HEK293 (cell line): ENCODE results near the gene FLG2.

Experiments
- CTCF ChIA-PET: fragments of 350-600 bp; formaldehyde crosslinking; extraction: SDS; loops from one replicate; lab custom pipeline; 2021; ENCODE audit warnings: antibody characterized with exemption; lab: Yijun Ruan, JAX
- POLR2A ChIA-PET: fragments of 300-600 bp; formaldehyde crosslinking; extraction: SDS; loops from one replicate; lab custom pipeline; 2020; ENCODE audit warnings: antibody characterized with exemption, inconsistent platforms; lab: Yijun Ruan, JAX
- H3K27ac ChIP-seq: fragments of 200-500 bp; sonication (Bioruptor generic); 2 replicates; pipeline ENCODE4 v1.5.1; 2014; ENCODE audit warnings: low read depth, low read length, control low read depth, inconsistent platforms; ENCODE audit errors: extremely low read depth
- H3K36me3 ChIP-seq, 2 experiments: fragments of 200-500 bp in 1 of 2; sonication (Bioruptor generic) in 1 of 2; 1 replicate in 1 of 2; 2 replicates in 1 of 2; pipeline ENCODE4 v1.5.1; 2014 to 2017; ENCODE audit warnings: inconsistent platforms in 2 of 2, low read length in 2 of 2; ENCODE audit not compliant: control insufficient read depth in 2 of 2, insufficient read depth in 1 of 2
- H3K4me1 ChIP-seq: fragments of 200-500 bp; sonication (Bioruptor generic); 2 replicates; pipeline ENCODE4 v1.5.1; 2014; ENCODE audit warnings: mild to moderate bottlenecking, low read length, inconsistent platforms; ENCODE audit not compliant: control insufficient read depth, insufficient read depth
- H3K4me3 ChIP-seq: 2 replicates; pipeline ENCODE4 v1.5.1; 2011; ENCODE audit warnings: low read depth, mild to moderate bottlenecking, control low read depth, low read length, moderate library complexity
- H3K9me3 ChIP-seq: fragments of 200-500 bp; sonication (Bioruptor generic); 2 replicates; pipeline ENCODE4 v1.5.1; 2014; ENCODE audit warnings: low read depth, low read length, inconsistent platforms; ENCODE audit not compliant: control insufficient read depth, insufficient read depth
- MYNN ChIP-seq: fragments of 450-650 bp; formaldehyde crosslinking; IDR thresholded peaks from 2 replicates; pipeline ENCODE4 v1.5.1; 2016; ENCODE audit warnings: missing biosample characterization, missing genetic modification characterization, borderline replicate concordance
- OVOL3 ChIP-seq: fragments of 450-650 bp; formaldehyde crosslinking; IDR thresholded peaks from 2 replicates; pipeline ENCODE4 v1.5.1; 2016; ENCODE audit warnings: missing biosample characterization, missing genetic modification characterization
- SP7 ChIP-seq: fragments of 450-650 bp; formaldehyde crosslinking; IDR thresholded peaks from 2 replicates; pipeline ENCODE4 v1.5.1; 2016; ENCODE audit warnings: missing biosample characterization, missing genetic modification characterization
- YY1 ChIP-seq: fragments of 450-650 bp; formaldehyde crosslinking; IDR thresholded peaks from 2 replicates; pipeline ENCODE4 v1.5.1; 2018; ENCODE audit warnings: missing biosample characterization, missing genetic modification characterization
- ZBTB7A ChIP-seq: fragments of 450-650 bp; formaldehyde crosslinking; IDR thresholded peaks from 2 replicates; pipeline ENCODE4 v1.5.1; 2016; ENCODE audit warnings: low read depth, missing biosample characterization, missing genetic modification characterization
- ZBTB8A ChIP-seq: fragments of 450-650 bp; formaldehyde crosslinking; IDR thresholded peaks from 2 replicates; pipeline ENCODE4 v1.5.1; 2016; ENCODE audit warnings: missing biosample characterization, missing genetic modification characterization
- ZNF157 ChIP-seq: fragments of 450-650 bp; formaldehyde crosslinking; IDR thresholded peaks from 2 replicates; pipeline ENCODE4 v1.5.1; 2016; ENCODE audit warnings: missing biosample characterization, missing genetic modification characterization
- ZNF214 ChIP-seq: fragments of 450-650 bp; formaldehyde crosslinking; IDR thresholded peaks from 2 replicates; pipeline ENCODE4 v1.5.1; 2017; ENCODE audit warnings: missing biosample characterization, mild to moderate bottlenecking, missing genetic modification characterization, borderline replicate concordance
- ZNF335 ChIP-seq: fragments of 450-650 bp; formaldehyde crosslinking; conservative IDR thresholded peaks from 2 replicates; pipeline ENCODE4 v1.5.1; 2016; ENCODE audit warnings: missing biosample characterization, missing genetic modification characterization
- ZNF394 ChIP-seq: fragments of 450-650 bp; formaldehyde crosslinking; IDR thresholded peaks from 2 replicates; pipeline ENCODE4 v1.5.1; 2016; ENCODE audit warnings: missing biosample characterization, missing genetic modification characterization, mild to moderate bottlenecking, moderate library complexity, borderline replicate concordance
- ZNF433 ChIP-seq: fragments of 450-650 bp; formaldehyde crosslinking; IDR thresholded peaks from 2 replicates; pipeline ENCODE4 v1.5.1; 2016; ENCODE audit warnings: missing biosample characterization, missing genetic modification characterization, low read depth
- ZNF544 ChIP-seq: fragments of 450-650 bp; formaldehyde crosslinking; IDR thresholded peaks from 2 replicates; pipeline ENCODE4 v1.5.0; 2017; ENCODE audit warnings: missing biosample characterization, missing genetic modification characterization
- ZNF558 ChIP-seq: fragments of 450-650 bp; formaldehyde crosslinking; IDR thresholded peaks from 2 replicates; pipeline ENCODE4 v1.5.1; 2016; ENCODE audit warnings: missing biosample characterization, missing genetic modification characterization
- ZNF560 ChIP-seq: fragments of 450-650 bp; formaldehyde crosslinking; IDR thresholded peaks from 2 replicates; pipeline ENCODE4 v1.5.1; 2017; ENCODE audit warnings: missing biosample characterization, missing genetic modification characterization, borderline replicate concordance
- ZNF76 ChIP-seq: fragments of 450-650 bp; formaldehyde crosslinking; IDR thresholded peaks from 2 replicates; pipeline ENCODE4; 2016; ENCODE audit warnings: low read depth, missing biosample characterization, missing genetic modification characterization, borderline replicate concordance
- ZNF777 ChIP-seq: fragments of 450-650 bp; formaldehyde crosslinking; IDR thresholded peaks from 2 replicates; pipeline ENCODE4 v1.5.1; 2017; ENCODE audit warnings: missing biosample characterization, missing genetic modification characterization, borderline replicate concordance
- ZNF837 ChIP-seq: fragments of 450-650 bp; formaldehyde crosslinking; IDR thresholded peaks from 2 replicates; pipeline ENCODE4 v1.5.1; 2016; ENCODE audit warnings: missing biosample characterization, missing genetic modification characterization
- ZXDB ChIP-seq: fragments of 450-650 bp; formaldehyde crosslinking; IDR thresholded peaks from 2 replicates; pipeline ENCODE4 v1.5.1; 2016; ENCODE audit warnings: missing biosample characterization, missing genetic modification characterization
- TF ChIP-seq, protein P1 (sequence below): fragments of 450-650 bp; formaldehyde crosslinking; IDR thresholded peaks from 2 replicates; pipeline ENCODE4 v1.5.1; 2016; ENCODE audit warnings: missing biosample characterization, missing genetic modification characterization
- TF ChIP-seq, protein P2 (sequence below): fragments of 450-650 bp; formaldehyde crosslinking; IDR thresholded peaks from 2 replicates; pipeline ENCODE4 v1.5.1; 2017; ENCODE audit warnings: missing biosample characterization, missing genetic modification characterization
- TF ChIP-seq, protein P3 (sequence below): fragments of 450-650 bp; IDR thresholded peaks from 2 replicates; pipeline ENCODE4 v1.5.1; 2018; ENCODE audit warnings: missing biosample characterization, missing genetic modification characterization
- TF ChIP-seq, protein P4 (sequence below): fragments of 450-650 bp; formaldehyde crosslinking; IDR thresholded peaks from 2 replicates; pipeline ENCODE4 v1.5.1; 2016; ENCODE audit warnings: missing biosample characterization, missing genetic modification characterization
- TF ChIP-seq, protein P5 (sequence below): fragments of 450-650 bp; formaldehyde crosslinking; IDR thresholded peaks from 2 replicates; pipeline ENCODE4 v1.5.1; 2017; ENCODE audit warnings: missing biosample characterization, missing genetic modification characterization

FLG2 gene

DNA sequence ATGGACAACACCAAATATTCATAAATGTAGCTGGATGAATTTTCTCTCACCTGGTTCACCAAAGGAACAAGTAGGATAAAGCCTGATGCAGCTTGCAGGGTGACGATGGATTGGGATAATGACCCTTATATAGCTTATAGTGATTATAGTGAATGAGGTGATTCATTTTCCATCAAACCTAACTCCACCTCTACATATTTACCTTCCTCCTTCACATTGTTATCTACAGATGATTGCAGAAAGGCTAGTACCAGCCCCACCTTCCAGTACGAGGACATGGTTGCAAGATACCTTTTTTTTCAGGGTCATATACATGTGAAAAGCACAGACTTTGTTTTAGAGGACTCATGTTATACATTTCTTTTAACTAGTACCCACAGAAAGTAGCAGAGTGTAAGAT, at the start of gene FLG2:
Gene FLG2, minus strand, starts transcription at position 101 of the 400 bp plus-strand sequence. CDS start 1,122 bp downstream, outside the sequence.
- Histone ChIP-seq H3K36me3 (no peaks in the 10 kb centered on the region), H3K9me3 (no peaks in the 10 kb centered on the region), H3K27ac (no peak within 1 kb of the TSS), H3K4me1 (no peaks in the 10 kb centered on the region), H3K4me3 (no peak within 1 kb of the TSS)
- POLR2A ChIA-PET = no interaction called here
- TF ChIP-seq, protein P1, sequence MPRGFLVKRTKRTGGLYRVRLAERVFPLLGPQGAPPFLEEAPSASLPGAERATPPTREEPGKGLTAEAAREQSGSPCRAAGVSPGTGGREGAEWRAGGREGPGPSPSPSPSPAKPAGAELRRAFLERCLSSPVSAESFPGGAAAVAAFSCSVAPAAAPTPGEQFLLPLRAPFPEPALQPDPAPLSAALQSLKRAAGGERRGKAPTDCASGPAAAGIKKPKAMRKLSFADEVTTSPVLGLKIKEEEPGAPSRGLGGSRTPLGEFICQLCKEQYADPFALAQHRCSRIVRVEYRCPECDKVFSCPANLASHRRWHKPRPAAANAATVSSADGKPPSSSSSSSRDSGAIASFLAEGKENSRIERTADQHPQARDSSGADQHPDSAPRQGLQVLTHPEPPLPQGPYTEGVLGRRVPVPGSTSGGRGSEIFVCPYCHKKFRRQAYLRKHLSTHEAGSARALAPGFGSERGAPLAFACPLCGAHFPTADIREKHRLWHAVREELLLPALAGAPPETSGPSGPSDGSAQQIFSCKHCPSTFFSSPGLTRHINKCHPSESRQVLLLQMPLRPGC (tag by site-specific recombination) = no peak
- no peak for TF ChIP-seq ZBTB7A (tag by site-specific recombination)
- no peak for TF ChIP-seq ZNF157
- TF ChIP-seq ZNF76 (tag by site-specific recombination) = no peak
- no peak for TF ChIP-seq YY1 (tag by site-specific recombination)
- no peak for TF ChIP-seq ZNF777 (tag by site-specific recombination)
- TF ChIP-seq MYNN (tag by site-specific recombination) = no peak
- TF ChIP-seq ZNF214 (tag by site-specific recombination) = no peak
- TF ChIP-seq, protein P2, sequence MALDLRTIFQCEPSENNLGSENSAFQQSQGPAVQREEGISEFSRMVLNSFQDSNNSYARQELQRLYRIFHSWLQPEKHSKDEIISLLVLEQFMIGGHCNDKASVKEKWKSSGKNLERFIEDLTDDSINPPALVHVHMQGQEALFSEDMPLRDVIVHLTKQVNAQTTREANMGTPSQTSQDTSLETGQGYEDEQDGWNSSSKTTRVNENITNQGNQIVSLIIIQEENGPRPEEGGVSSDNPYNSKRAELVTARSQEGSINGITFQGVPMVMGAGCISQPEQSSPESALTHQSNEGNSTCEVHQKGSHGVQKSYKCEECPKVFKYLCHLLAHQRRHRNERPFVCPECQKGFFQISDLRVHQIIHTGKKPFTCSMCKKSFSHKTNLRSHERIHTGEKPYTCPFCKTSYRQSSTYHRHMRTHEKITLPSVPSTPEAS (tag by site-specific recombination) = no peak
- CTCF ChIA-PET = interaction anchor here (0.8 to 1.4 kb wide), 3 partner anchors 12 to 99 kb away, joined by 3 to 4 read pairs (median 3); no protein-coding TSS in a partner anchor

DNA sequence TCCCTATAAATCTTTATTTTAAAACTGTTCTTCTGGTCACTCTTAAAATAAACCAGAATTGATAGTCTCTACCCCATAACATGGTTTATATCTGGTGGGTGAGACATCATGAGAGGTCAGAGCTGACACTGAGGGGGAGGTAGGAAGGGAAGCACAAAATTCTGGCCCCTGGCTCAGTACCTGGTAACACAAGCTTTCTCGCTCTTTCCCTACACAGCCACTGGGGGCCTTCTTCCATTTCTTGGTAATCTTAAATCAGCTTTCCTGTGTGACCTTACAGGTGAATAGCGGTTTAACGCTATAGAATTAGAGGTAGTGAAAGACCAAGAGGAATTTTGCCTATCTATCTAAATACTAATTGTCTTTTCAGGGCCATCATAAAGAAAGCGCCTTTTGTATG, 48.9 kb upstream of the FLG2 start:
- H3K9me3 ChIP-seq = no peaks in the 10 kb centered on the region
- ChIA-PET POLR2A (interaction anchor here (0.6 kb wide), 1 partner anchor 32 kb away, joined by 5 read pairs; no protein-coding TSS in a partner anchor), CTCF (interaction anchor here (0.8 to 1.3 kb wide), 2 partner anchors 9 to 11 kb away, joined by 3 to 7 read pairs; no protein-coding TSS in a partner anchor)
- no peak overlapping the region for H3K27ac ChIP-seq
- no peaks in the 10 kb centered on the region for H3K36me3 ChIP-seq
- no peak overlapping the region for H3K4me3 ChIP-seq
- H3K4me1 ChIP-seq = peaks cover 2% of the 10 kb centered on the region; the same call in 1 of the 2 replicates
- TF ChIP-seq SP7 (tag by site-specific recombination) = no peak
- TF ChIP-seq, protein P3, sequence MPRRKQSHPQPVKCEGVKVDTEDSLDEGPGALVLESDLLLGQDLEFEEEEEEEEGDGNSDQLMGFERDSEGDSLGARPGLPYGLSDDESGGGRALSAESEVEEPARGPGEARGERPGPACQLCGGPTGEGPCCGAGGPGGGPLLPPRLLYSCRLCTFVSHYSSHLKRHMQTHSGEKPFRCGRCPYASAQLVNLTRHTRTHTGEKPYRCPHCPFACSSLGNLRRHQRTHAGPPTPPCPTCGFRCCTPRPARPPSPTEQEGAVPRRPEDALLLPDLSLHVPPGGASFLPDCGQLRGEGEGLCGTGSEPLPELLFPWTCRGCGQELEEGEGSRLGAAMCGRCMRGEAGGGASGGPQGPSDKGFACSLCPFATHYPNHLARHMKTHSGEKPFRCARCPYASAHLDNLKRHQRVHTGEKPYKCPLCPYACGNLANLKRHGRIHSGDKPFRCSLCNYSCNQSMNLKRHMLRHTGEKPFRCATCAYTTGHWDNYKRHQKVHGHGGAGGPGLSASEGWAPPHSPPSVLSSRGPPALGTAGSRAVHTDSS = no peak
- TF ChIP-seq, protein P4, sequence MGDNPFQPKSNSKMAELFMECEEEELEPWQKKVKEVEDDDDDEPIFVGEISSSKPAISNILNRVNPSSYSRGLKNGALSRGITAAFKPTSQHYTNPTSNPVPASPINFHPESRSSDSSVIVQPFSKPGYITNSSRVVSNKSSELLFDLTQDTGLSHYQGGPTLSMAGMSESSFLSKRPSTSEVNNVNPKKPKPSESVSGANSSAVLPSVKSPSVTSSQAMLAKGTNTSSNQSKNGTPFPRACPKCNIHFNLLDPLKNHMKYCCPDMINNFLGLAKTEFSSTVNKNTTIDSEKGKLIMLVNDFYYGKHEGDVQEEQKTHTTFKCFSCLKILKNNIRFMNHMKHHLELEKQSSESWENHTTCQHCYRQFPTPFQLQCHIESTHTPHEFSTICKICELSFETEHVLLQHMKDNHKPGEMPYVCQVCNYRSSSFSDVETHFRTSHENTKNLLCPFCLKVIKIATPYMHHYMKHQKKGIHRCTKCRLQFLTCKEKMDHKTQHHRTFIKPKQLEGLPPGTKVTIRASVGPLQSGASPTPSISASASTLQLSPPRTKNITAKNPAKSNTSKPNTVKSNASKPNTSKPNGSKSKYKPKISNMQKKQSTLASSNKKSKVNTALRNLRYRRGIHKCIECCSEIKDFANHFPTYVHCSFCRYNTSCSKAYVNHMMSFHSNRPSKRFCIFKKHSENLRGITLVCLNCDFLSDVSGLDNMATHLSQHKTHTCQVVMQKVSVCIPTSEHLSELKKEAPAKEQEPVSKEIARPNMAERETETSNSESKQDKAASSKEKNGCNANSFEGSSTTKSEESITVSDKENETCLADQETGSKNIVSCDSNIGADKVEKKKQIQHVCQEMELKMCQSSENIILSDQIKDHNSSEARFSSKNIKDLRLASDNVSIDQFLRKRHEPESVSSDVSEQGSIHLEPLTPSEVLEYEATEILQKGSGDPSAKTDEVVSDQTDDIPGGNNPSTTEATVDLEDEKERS (tag by site-specific recombination) = no peak
- no peak for TF ChIP-seq ZBTB8A (tag by site-specific recombination)
- no peak for TF ChIP-seq ZNF394 (tag by site-specific recombination)
- TF ChIP-seq ZNF837 (tag by site-specific recombination) = no peak
- TF ChIP-seq, protein P5, sequence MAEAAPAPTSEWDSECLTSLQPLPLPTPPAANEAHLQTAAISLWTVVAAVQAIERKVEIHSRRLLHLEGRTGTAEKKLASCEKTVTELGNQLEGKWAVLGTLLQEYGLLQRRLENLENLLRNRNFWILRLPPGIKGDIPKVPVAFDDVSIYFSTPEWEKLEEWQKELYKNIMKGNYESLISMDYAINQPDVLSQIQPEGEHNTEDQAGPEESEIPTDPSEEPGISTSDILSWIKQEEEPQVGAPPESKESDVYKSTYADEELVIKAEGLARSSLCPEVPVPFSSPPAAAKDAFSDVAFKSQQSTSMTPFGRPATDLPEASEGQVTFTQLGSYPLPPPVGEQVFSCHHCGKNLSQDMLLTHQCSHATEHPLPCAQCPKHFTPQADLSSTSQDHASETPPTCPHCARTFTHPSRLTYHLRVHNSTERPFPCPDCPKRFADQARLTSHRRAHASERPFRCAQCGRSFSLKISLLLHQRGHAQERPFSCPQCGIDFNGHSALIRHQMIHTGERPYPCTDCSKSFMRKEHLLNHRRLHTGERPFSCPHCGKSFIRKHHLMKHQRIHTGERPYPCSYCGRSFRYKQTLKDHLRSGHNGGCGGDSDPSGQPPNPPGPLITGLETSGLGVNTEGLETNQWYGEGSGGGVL (tag by site-specific recombination) = no peak
- TF ChIP-seq ZNF433 = no peak
- no peak for TF ChIP-seq ZXDB (tag by site-specific recombination)
- no peak for TF ChIP-seq ZNF544 (tag by site-specific recombination)
- no peak for TF ChIP-seq ZNF558 (tag by site-specific recombination)
- TF ChIP-seq ZNF335 (tag by site-specific recombination) = no peak
- TF ChIP-seq, protein P1 (tag by site-specific recombination) = no peak
- no peak for TF ChIP-seq ZNF560 (tag by site-specific recombination)
- no peak for TF ChIP-seq OVOL3 (tag by site-specific recombination)
